HG02763 (cell line): ENCODE measurements around the gene SCG5.

ENCODE experiments used
- ATAC-seq: cut with Tn5 transposase; IDR thresholded peaks from one replicate; pipeline ENCODE4 v1.9.1; 2021; ENCODE audit warnings: mild to moderate bottlenecking, moderate library complexity; ENCODE audit not compliant: unreplicated experiment

Gene SCG5

GRCh38 chr15:32657941-32658340, 16.4 kb downstream of the SCG5 start:
- ATAC-seq = no peak

GRCh38 chr15:32659340-32660155, 18.0 kb downstream of the SCG5 start:
- no peak for ATAC-seq

- no peak for ATAC-seq
Observed at GRCh38 chr15:32663671-32664070, 22.2 kb downstream of the SCG5 start.

GRCh38 chr15:32664796-32665195, 23.3 kb downstream of the SCG5 start:
- no peak for ATAC-seq

- no peak for ATAC-seq
Observed at GRCh38 chr15:32667321-32667720, 25.8 kb downstream of the SCG5 start.

GRCh38 chr15:32668942-32669341, 27.4 kb downstream of the SCG5 start:
- no peak for ATAC-seq

GRCh38 chr15:32669896-32670611, 28.5 kb downstream of the SCG5 start:
- ATAC-seq = no peak

GRCh38 chr15:32670623-32671022, 29.1 kb downstream of the SCG5 start:
- ATAC-seq = no peak

- no peak for ATAC-seq
Observed at GRCh38 chr15:32671339-32672325, 30.1 kb downstream of the SCG5 start.

- ATAC-seq = no peak
Observed at GRCh38 chr15:32674681-32675080, 33.2 kb downstream of the SCG5 start.

GRCh38 chr15:32675466-32675865, 34.0 kb downstream of the SCG5 start:
- no peak for ATAC-seq

GRCh38 chr15:32676169-32676568, 34.7 kb downstream of the SCG5 start:
- no peak for ATAC-seq

- no peak for ATAC-seq
Observed at GRCh38 chr15:32677238-32677750, 35.8 kb downstream of the SCG5 start.

GRCh38 chr15:32679298-32679690, 37.8 kb downstream of the SCG5 start:
- ATAC-seq = no peak

GRCh38 chr15:32682569-32682968, 41.1 kb downstream of the SCG5 start:
- no peak for ATAC-seq

GRCh38 chr15:32682977-32683630, 41.6 kb downstream of the SCG5 start:
- no peak for ATAC-seq

GRCh38 chr15:32683906-32684584, 42.5 kb downstream of the SCG5 start:
- no peak for ATAC-seq

- no peak for ATAC-seq
Observed at GRCh38 chr15:32685576-32685975, 44.1 kb downstream of the SCG5 start.

- ATAC-seq = no peak
Observed at GRCh38 chr15:32687556-32687955, 46.0 kb downstream of the SCG5 start.

GRCh38 chr15:32688151-32688639, 46.7 kb downstream of the SCG5 start:
- no peak for ATAC-seq
